ENCODE results near the gene BBS12.
A peak's percentile ranks its signal among the peaks of the same experiment; 100 is the strongest.

BBS12 gene

GRCh38 chr4:122722256-122722655, 10.2 kb upstream of the BBS12 start:
- DNase-seq (ENCODE audit: low spot score), result no peak
- no peak for TF ChIP-seq CTCF (IDR thresholded peaks at IDR 0.05; ENCODE audit: borderline replicate concordance, control extremely low read depth, extremely low read depth, insufficient read depth, missing control alignments)
- in situ Hi-C loops (cut with MboI; ENCODE audit: low sequenced_read_pairs, unreplicated experiment), result no loop called here

- DNase-seq (ENCODE audit: low spot score), result no peak
- in situ Hi-C loops (cut with MboI; ENCODE audit: low sequenced_read_pairs, unreplicated experiment), result no loop called here
- no peak for TF ChIP-seq CTCF (IDR thresholded peaks at IDR 0.05; ENCODE audit: borderline replicate concordance, control extremely low read depth, extremely low read depth, insufficient read depth, missing control alignments)
Observed at GRCh38 chr4:122728856-122729255, 3.6 kb upstream of the BBS12 start.

GRCh38 chr4:122731676-122732075, 828 bp upstream of the BBS12 start:
- in situ Hi-C loops (cut with MboI; ENCODE audit: low sequenced_read_pairs, unreplicated experiment), result no loop called here

GRCh38 chr4:122733787-122734120, 1.2 kb downstream of the BBS12 start:
- DNase-seq (ENCODE audit: low spot score), result peak; percentile 22
- in situ Hi-C loops (cut with MboI; ENCODE audit: low sequenced_read_pairs, unreplicated experiment), result no loop called here
- TF ChIP-seq CTCF (IDR thresholded peaks at IDR 0.05; ENCODE audit: borderline replicate concordance, control extremely low read depth, extremely low read depth, insufficient read depth, missing control alignments), result no peak

More at GRCh38 chr4:122731676-122732075, 828 bp upstream of the BBS12 start:
- no peak for DNase-seq (ENCODE audit: low spot score)
- no peak for TF ChIP-seq CTCF (IDR thresholded peaks at IDR 0.05; ENCODE audit: borderline replicate concordance, control extremely low read depth, extremely low read depth, insufficient read depth, missing control alignments)

GRCh38 chr4:122739174-122739573, 6.7 kb downstream of the BBS12 start:
- in situ Hi-C loops (cut with MboI; ENCODE audit: low sequenced_read_pairs, unreplicated experiment), result no loop called here
- TF ChIP-seq CTCF (IDR thresholded peaks at IDR 0.05; ENCODE audit: borderline replicate concordance, control extremely low read depth, extremely low read depth, insufficient read depth, missing control alignments), result no peak
- no peak for DNase-seq (ENCODE audit: low spot score)

GRCh38 chr4:122742933-122743829, 10.7 kb downstream of the BBS12 start:
- DNase-seq (ENCODE audit: low spot score), result no peak
- in situ Hi-C loops (cut with MboI; ENCODE audit: low sequenced_read_pairs, unreplicated experiment), result no loop called here
- no peak for TF ChIP-seq CTCF (IDR thresholded peaks at IDR 0.05; ENCODE audit: borderline replicate concordance, control extremely low read depth, extremely low read depth, insufficient read depth, missing control alignments)

Measured in GM13976 (cell line).